ENCODE results near the gene ELOF1. TPM values are rescaled to one million over a fixed set of nuclear protein-coding genes. Genes with fewer than 3 reads are reported as not detected.

ELOF1 gene
- total RNA-seq, 1 donor from 2014 or later: 27.6 TPM

- peak; percentile 44 for DNase-seq (ENCODE audit: low read depth)
Observed at GRCh38 chr19:11535792-11536595, 23.0 kb downstream of the ELOF1 start.

GRCh38 chr19:11534948-11535347 is 24.1 kb downstream of the ELOF1 start:
- DNase-seq (ENCODE audit: low read depth): no peak

- no peak for DNase-seq (ENCODE audit: low read depth)
Observed at GRCh38 chr19:11534538-11534937, 24.5 kb downstream of the ELOF1 start.

- DNase-seq (ENCODE audit: low read depth): peak; percentile 80
Observed at GRCh38 chr19:11530432-11530831, 28.6 kb downstream of the ELOF1 start.

GRCh38 chr19:11528551-11529341 is 30.3 kb downstream of the ELOF1 start, which contains the start of gene ECSIT:
Gene ECSIT, minus strand, starts transcription at chr19:11529134. Its CDS starts 9,964 bp downstream, at chr19:11519170.
- peak; percentile 96 for DNase-seq (ENCODE audit: low read depth)

- DNase-seq (ENCODE audit: low read depth): no peak
Observed at GRCh38 chr19:11519138-11519537, 39.9 kb downstream of the ELOF1 start.

- DNase-seq (ENCODE audit: low read depth): no peak
Observed at GRCh38 chr19:11513946-11514345, 45.1 kb downstream of the ELOF1 start.

GRCh38 chr19:11510444-11510843 is 48.6 kb downstream of the ELOF1 start:
- no peak for DNase-seq (ENCODE audit: low read depth)

GRCh38 chr19:11507370-11508078 is 51.5 kb downstream of the ELOF1 start:
- no peak for DNase-seq (ENCODE audit: low read depth)

GRCh38 chr19:11506967-11507366 is 52.1 kb downstream of the ELOF1 start:
- DNase-seq (ENCODE audit: low read depth): no peak

- no peak for DNase-seq (ENCODE audit: low read depth)
Observed at GRCh38 chr19:11506101-11506555, 52.9 kb downstream of the ELOF1 start.

- DNase-seq (ENCODE audit: low read depth): peak; percentile 78
Observed at GRCh38 chr19:11505504-11506100, 53.4 kb downstream of the ELOF1 start, which contains the start of gene ZNF653. Gene ZNF653, minus strand, starts transcription at chr19:11505839. Its CDS starts 53 bp downstream, at chr19:11505786.

- peak; percentile 83 for DNase-seq (ENCODE audit: low read depth)
Observed at GRCh38 chr19:11505032-11505503, 54.0 kb downstream of the ELOF1 start.

- DNase-seq (ENCODE audit: low read depth): no peak
Observed at GRCh38 chr19:11504502-11505031, 54.5 kb downstream of the ELOF1 start.

Other genes starting within 250 kb of the ELOF1 start
- gene RAB3D, start 219.6 kb downstream of the ELOF1 start, total RNA-seq: 23.4 and 49.7 TPM in 2 replicates
- gene TMEM205, start 213.0 kb downstream of the ELOF1 start, total RNA-seq: 203 and 241 TPM in 2 replicates
- 2.3 and 6.8 TPM in 2 replicates for gene CCDC159, start 212.7 kb downstream of the ELOF1 start, total RNA-seq
- gene PLPPR2, start 203.8 kb downstream of the ELOF1 start, total RNA-seq: 3.3 and 14.5 TPM in 2 replicates
- 0.70 and 1.0 TPM in 2 replicates for gene SWSAP1, start 184.6 kb downstream of the ELOF1 start, total RNA-seq
- 3.3 and 6.8 TPM in 2 replicates for gene EPOR, start 174.9 kb downstream of the ELOF1 start, total RNA-seq
- gene RGL3, start 139.9 kb downstream of the ELOF1 start, total RNA-seq: 1.9 and 11.2 TPM in 2 replicates
- gene ODAD3, start 124.1 kb downstream of the ELOF1 start, total RNA-seq: 0.35 and 0.75 TPM in 2 replicates
- 85.8 and 192 TPM in 2 replicates for gene PRKCSH, start 123.6 kb downstream of the ELOF1 start, total RNA-seq
- not detected in 2 replicates for gene ELAVL3, start 78.2 kb downstream of the ELOF1 start, total RNA-seq
- 3.8 and 7.1 TPM in 2 replicates for gene ZNF653, start 53.4 kb downstream of the ELOF1 start, total RNA-seq
- 18.4 and 23.3 TPM in 2 replicates for gene ECSIT, start 30.1 kb downstream of the ELOF1 start, total RNA-seq
- 2.7 and 10.9 TPM in 2 replicates for gene CNN1, start 20.4 kb downstream of the ELOF1 start, total RNA-seq
- 0.60 and 3.1 TPM in 2 replicates for gene ACP5, start 18.4 kb upstream of the ELOF1 start, total RNA-seq
- gene ZNF627, start 38.3 kb upstream of the ELOF1 start, total RNA-seq: 34.0 and 38.3 TPM in 2 replicates
- gene ZNF823, start 179.7 kb upstream of the ELOF1 start, total RNA-seq: 24.3 and 28.7 TPM in 2 replicates
- gene ZNF441, start 207.8 kb upstream of the ELOF1 start, total RNA-seq: 9.6 and 16.3 TPM in 2 replicates
- gene ZNF491, start 239.3 kb upstream of the ELOF1 start, total RNA-seq: 0.17 and 2.9 TPM in 2 replicates